Fibroblast of skin of back (primary cell): Measurements from ENCODE around the gene HIVEP2.

ENCODE experiments used
- DNase-seq: peaks from one replicate; pipeline ENCODE4 v3.0.0-alpha.2; 2013

Gene HIVEP2

GRCh38 chr6:142857796-142858555 is 87.0 kb downstream of the HIVEP2 start:
- no peak for DNase-seq

- no peak for DNase-seq
Observed at GRCh38 chr6:142857233-142857761, 87.7 kb downstream of the HIVEP2 start.

- DNase-seq, result no peak
Observed at GRCh38 chr6:142856624-142857232, 88.2 kb downstream of the HIVEP2 start.

- no peak for DNase-seq
Observed at GRCh38 chr6:142855893-142856623, 88.9 kb downstream of the HIVEP2 start.

- peak; percentile 27 for DNase-seq
Observed at GRCh38 chr6:142854589-142855488, 90.1 kb downstream of the HIVEP2 start.

GRCh38 chr6:142853244-142854180 is 91.5 kb downstream of the HIVEP2 start:
- DNase-seq, result peak; percentile 64

- DNase-seq, result peak; percentile 51
Observed at GRCh38 chr6:142851601-142852000, 93.4 kb downstream of the HIVEP2 start.

- DNase-seq, result peak; percentile 71
Observed at GRCh38 chr6:142850679-142851423, 94.1 kb downstream of the HIVEP2 start.

- DNase-seq, result no peak
Observed at GRCh38 chr6:142848976-142849375, 96.0 kb downstream of the HIVEP2 start.

GRCh38 chr6:142848156-142848555 is 96.8 kb downstream of the HIVEP2 start:
- no peak for DNase-seq

- DNase-seq, result peak; percentile 96
Observed at GRCh38 chr6:142846883-142847287, 98.1 kb downstream of the HIVEP2 start.

GRCh38 chr6:142846459-142846831 is 98.5 kb downstream of the HIVEP2 start:
- DNase-seq, result peak; percentile 48

GRCh38 chr6:142845624-142846458 is 99.1 kb downstream of the HIVEP2 start:
- DNase-seq, result peak; percentile 97

- DNase-seq, result no peak
Observed at GRCh38 chr6:142845143-142845571, 99.8 kb downstream of the HIVEP2 start.

GRCh38 chr6:142844065-142844755 is 100.8 kb downstream of the HIVEP2 start:
- peak; percentile 60 for DNase-seq

- DNase-seq, result no peak
Observed at GRCh38 chr6:142843361-142843760, 101.6 kb downstream of the HIVEP2 start.

GRCh38 chr6:142842418-142843261 is 102.3 kb downstream of the HIVEP2 start:
- peak; percentile 57 for DNase-seq

GRCh38 chr6:142841915-142842314 is 103.1 kb downstream of the HIVEP2 start:
- no peak for DNase-seq
